A673 (cell line): ENCODE data around the gene C6orf118. TPM values are rescaled to one million over a fixed set of nuclear protein-coding genes. Genes with fewer than 3 reads are reported as not detected.

ENCODE experiments used
- BruUV-seq: library from RNA; stranded (reverse); fragments of 400-500 nt; replicated peaks from 2 replicates; lab custom pipeline; 2021; lab: Mats Ljungman, UMichigan
- CTCF ChIA-PET: fragments of 300-600 bp; sonication (Branson Sonifier 250); formaldehyde crosslinking; loops from one replicate; lab custom pipeline; 2022; ENCODE audit warnings: antibody characterized with exemption; lab: Charles Lee
- POLR2A ChIA-PET: fragments of 300-600 bp; sonication (Branson Sonifier 250); formaldehyde crosslinking; loops from one replicate; lab custom pipeline; 2022; ENCODE audit warnings: antibody characterized with exemption; ENCODE audit not compliant: low non-redundant PET; lab: Charles Lee
- DNase-seq: peaks from one replicate; pipeline ENCODE4 v3.0.0-alpha.2; 2015; ENCODE audit warnings: low spot score
- H3K27ac ChIP-seq: fragments of 200-600 bp; sonication (generic); 2 replicates; pipeline ENCODE4 v1.5.1; 2016; ENCODE audit warnings: mixed run types, low read depth, mild to moderate bottlenecking, mixed read lengths, antibody characterized with exemption, low read length; ENCODE audit not compliant: poor library complexity, severe bottlenecking
- H3K27me3 ChIP-seq: fragments of 200-600 bp; sonication (generic); replicated peaks from 2 replicates; pipeline ENCODE4 v1.6.1; 2017; ENCODE audit warnings: mixed run types, low read depth, mild to moderate bottlenecking, mixed read lengths, antibody characterized with exemption, low read length; ENCODE audit not compliant: insufficient read depth, poor library complexity
- H3K36me3 ChIP-seq: fragments of 200-600 bp; sonication (generic); 2 replicates; pipeline ENCODE4 v1.6.1; 2016; ENCODE audit warnings: mixed run types, mild to moderate bottlenecking, mixed read lengths, antibody characterized with exemption, low read length; ENCODE audit not compliant: insufficient read depth, poor library complexity, severe bottlenecking
- H3K4me1 ChIP-seq: fragments of 200-600 bp; sonication (generic); 2 replicates; pipeline ENCODE4 v1.6.1; 2017; ENCODE audit warnings: mixed run types, mild to moderate bottlenecking, mixed read lengths, antibody characterized with exemption, low read length; ENCODE audit not compliant: insufficient read depth, poor library complexity, severe bottlenecking
- H3K4me3 ChIP-seq: fragments of 200-600 bp; sonication (generic); 2 replicates; pipeline ENCODE4 v1.5.1; 2016; ENCODE audit warnings: low read depth, mixed run types, mild to moderate bottlenecking, mixed read lengths, low read length; ENCODE audit not compliant: poor library complexity, severe bottlenecking
- H3K9me3 ChIP-seq: fragments of 200-600 bp; sonication (generic); 2 replicates; pipeline ENCODE4 v1.6.1; 2016; ENCODE audit warnings: mixed run types, low read depth, mild to moderate bottlenecking, mixed read lengths, antibody characterized with exemption, low read length; ENCODE audit not compliant: poor library complexity, severe bottlenecking
- CTCF ChIP-seq: fragments of 300-800, 200-600 bp; sonication (generic); conservative IDR thresholded peaks from 2 replicates; pipeline ENCODE4 v1.5.1; 2017; ENCODE audit warnings: low read depth, mild to moderate bottlenecking, antibody characterized with exemption, low read length, moderate library complexity, mixed read lengths
- EZH2 ChIP-seq: fragments of 200-600 bp; sonication (generic); IDR thresholded peaks from 2 replicates; pipeline ENCODE4 v1.6.1; 2017; ENCODE audit warnings: borderline replicate concordance, low read depth, mild to moderate bottlenecking, mixed read lengths, antibody characterized with exemption, low read length; ENCODE audit not compliant: poor library complexity, severe bottlenecking
- intact Hi-C: fragments of 100-400 bp; cut with micrococcal nuclease; formaldehyde crosslinking; loops from one replicate; pipeline ENCODE4 v1.10.0; 2022; ENCODE audit not compliant: unreplicated experiment
- total RNA-seq: library from RNA; stranded (reverse); gene quantifications from 2 replicates; pipeline ENCODE4 v1.2.3, GENCODE V29; 2021

C6orf118 gene
- total RNA-seq, 1 experiment from 2014 or later = not detected

- H3K27me3 ChIP-seq = no peaks in the 10 kb centered on the region
- H3K36me3 ChIP-seq = no peaks in the 10 kb centered on the region
- no peaks in the 10 kb centered on the region for H3K4me1 ChIP-seq
- H3K27ac ChIP-seq = no peak overlapping the region
- no TSS peak for BruUV-seq
- ChIA-PET POLR2A (no interaction called here), CTCF (no interaction called here)
- TF ChIP-seq CTCF (no peak), EZH2 (no peak)
- no peak overlapping the region for H3K4me3 ChIP-seq
- H3K9me3 ChIP-seq = peaks cover 7% of the 10 kb centered on the region
- intact Hi-C loops = no loop called here
- no peak for DNase-seq
Measured at GRCh38 chr6:165260462-165260861, 48.9 kb downstream of the C6orf118 start.

- no TSS peak for BruUV-seq
- Histone ChIP-seq H3K27ac (no peak overlapping the region), H3K4me3 (no peak overlapping the region), H3K4me1 (no peaks in the 10 kb centered on the region), H3K9me3 (no peaks in the 10 kb centered on the region), H3K36me3 (no peaks in the 10 kb centered on the region), H3K27me3 (no peaks in the 10 kb centered on the region)
- intact Hi-C loops = no loop called here
- ChIA-PET CTCF (no interaction called here), POLR2A (no interaction called here)
- no peak for DNase-seq
- TF ChIP-seq EZH2 (no peak), CTCF (no peak)
Measured at GRCh38 chr6:165249808-165250207, 59.6 kb downstream of the C6orf118 start.

GRCh38 chr6:165245701-165246100 is 63.7 kb downstream of the C6orf118 start:
- Histone ChIP-seq H3K9me3 (no peaks in the 10 kb centered on the region), H3K27ac (no peak overlapping the region), H3K36me3 (no peaks in the 10 kb centered on the region), H3K27me3 (no peaks in the 10 kb centered on the region), H3K4me1 (no peaks in the 10 kb centered on the region), H3K4me3 (no peak overlapping the region)
- CTCF ChIA-PET = no interaction called here
- TF ChIP-seq CTCF (no peak), EZH2 (no peak)
- DNase-seq = no peak
- no TSS peak for BruUV-seq
- intact Hi-C loops = no loop called here
- POLR2A ChIA-PET = no interaction called here
